Retinal pigment epithelial cell (primary cell): ENCODE results near the gene PYY.
"Not testable (repeated sequence)": the region's sequence is repeated elsewhere in the genome, so short reads cannot be mapped to it uniquely, and the experiment has no call there.

Experiments
- DNase-seq: peaks from one replicate; pipeline ENCODE4 v3.0.0-alpha.2; 2010; ENCODE audit warnings: low read depth
- H3K4me3 ChIP-seq: 2 replicates; pipeline ENCODE4 v1.5.1; 2011; ENCODE audit warnings: mild to moderate bottlenecking, low read length, control low read depth, moderate library complexity
- TF ChIP-seq, protein P1 (sequence below): conservative IDR thresholded peaks from 2 replicates; pipeline ENCODE4 v1.5.1; 2011; ENCODE audit warnings: low read depth, low read length, control low read depth, inconsistent platforms

PYY gene

GRCh38 chr17:43970366-43970765 lies 16.6 kb upstream of the PYY start:
- H3K4me3 ChIP-seq: no peak overlapping the region
- no peak for DNase-seq
- TF ChIP-seq, protein P1, sequence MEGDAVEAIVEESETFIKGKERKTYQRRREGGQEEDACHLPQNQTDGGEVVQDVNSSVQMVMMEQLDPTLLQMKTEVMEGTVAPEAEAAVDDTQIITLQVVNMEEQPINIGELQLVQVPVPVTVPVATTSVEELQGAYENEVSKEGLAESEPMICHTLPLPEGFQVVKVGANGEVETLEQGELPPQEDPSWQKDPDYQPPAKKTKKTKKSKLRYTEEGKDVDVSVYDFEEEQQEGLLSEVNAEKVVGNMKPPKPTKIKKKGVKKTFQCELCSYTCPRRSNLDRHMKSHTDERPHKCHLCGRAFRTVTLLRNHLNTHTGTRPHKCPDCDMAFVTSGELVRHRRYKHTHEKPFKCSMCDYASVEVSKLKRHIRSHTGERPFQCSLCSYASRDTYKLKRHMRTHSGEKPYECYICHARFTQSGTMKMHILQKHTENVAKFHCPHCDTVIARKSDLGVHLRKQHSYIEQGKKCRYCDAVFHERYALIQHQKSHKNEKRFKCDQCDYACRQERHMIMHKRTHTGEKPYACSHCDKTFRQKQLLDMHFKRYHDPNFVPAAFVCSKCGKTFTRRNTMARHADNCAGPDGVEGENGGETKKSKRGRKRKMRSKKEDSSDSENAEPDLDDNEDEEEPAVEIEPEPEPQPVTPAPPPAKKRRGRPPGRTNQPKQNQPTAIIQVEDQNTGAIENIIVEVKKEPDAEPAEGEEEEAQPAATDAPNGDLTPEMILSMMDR: no peak

- TF ChIP-seq, protein P1: no peak
- DNase-seq: no peak
- H3K4me3 ChIP-seq: no peak overlapping the region
Measured at GRCh38 chr17:43967251-43967875, 13.6 kb upstream of the PYY start.

DNA sequence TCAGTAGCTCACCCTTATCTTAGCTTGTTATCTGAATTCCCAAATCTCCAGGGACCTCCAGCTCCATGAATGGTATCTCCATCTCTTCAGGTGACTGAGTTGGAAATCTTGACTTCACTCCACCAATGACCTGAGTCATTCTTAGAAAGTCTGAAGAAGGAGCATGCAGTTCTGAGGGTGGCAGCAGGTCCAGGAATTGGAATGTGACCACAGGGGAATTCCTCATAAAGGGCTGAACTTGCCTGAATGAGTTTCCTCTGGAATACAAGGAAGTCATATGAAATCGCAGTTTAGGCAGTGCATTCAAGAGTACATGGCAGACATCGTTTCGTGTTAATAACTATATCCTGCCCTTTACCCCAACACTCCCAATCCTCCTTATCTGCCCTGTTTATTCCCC lies 12.5 kb upstream of the PYY start:
- TF ChIP-seq, protein P1: no peak
- no peak for DNase-seq
- H3K4me3 ChIP-seq: no peak overlapping the region

GRCh38 chr17:43962479-43962878 lies 8.7 kb upstream of the PYY start:
- no peak for DNase-seq
- TF ChIP-seq, protein P1: no peak
- H3K4me3 ChIP-seq: no peak overlapping the region

DNA sequence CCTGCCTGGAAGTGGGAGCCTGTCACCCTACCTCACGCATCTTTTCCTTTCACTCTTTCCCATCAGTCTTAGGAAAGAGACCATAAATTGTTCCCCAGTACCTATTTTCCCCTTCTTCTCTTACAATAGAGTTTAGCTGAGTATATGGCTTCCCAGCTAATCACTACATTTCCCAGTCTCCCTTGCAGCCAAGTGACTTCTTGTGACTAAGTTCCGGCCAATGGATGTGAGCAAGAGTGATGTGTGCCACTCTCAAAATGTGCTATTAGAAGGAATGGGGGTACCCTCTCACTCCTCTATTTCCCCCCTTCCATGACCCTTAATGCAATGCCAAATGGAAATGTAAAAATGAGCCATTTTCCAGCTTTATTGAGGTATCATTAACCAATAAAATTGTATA lies 8.2 kb upstream of the PYY start:
- no peak for DNase-seq
- TF ChIP-seq, protein P1: no peak
- H3K4me3 ChIP-seq: no peak overlapping the region

DNA sequence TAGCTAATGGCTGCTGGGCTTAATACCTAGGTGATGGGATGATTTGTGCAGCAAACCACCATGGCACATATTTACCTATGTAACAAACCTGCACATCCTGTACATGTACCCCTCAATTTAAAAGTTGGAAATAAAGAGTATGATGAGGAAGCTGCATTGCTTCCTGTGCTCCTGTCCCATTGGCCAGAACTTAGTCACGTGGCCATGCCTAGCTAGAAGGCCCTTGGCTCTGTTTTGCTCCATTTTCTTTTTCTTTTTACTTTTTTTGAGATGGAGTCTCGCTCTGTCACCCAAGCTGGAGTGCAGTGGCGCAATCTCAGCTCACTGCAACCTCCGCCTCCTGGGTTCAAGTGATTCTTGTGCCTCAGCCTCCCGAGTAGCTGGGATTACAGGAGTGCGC lies 7.6 kb upstream of the PYY start:
- not testable (repeated sequence) for DNase-seq, H3K4me3 ChIP-seq

GRCh38 chr17:43958748-43959352 lies 5.1 kb upstream of the PYY start:
- TF ChIP-seq, protein P1: no peak
- DNase-seq: no peak
- no peak overlapping the region for H3K4me3 ChIP-seq
